ENCODE measurements around the gene SMLR1. TPM values are rescaled to one million over a fixed set of nuclear protein-coding genes. Genes with fewer than 3 reads are reported as not detected.
A peak's percentile ranks its signal among the peaks of the same experiment; 100 is the strongest.

SMLR1 gene
- total RNA-seq, 1 experiment from 2014 or later = not detected

DNA sequence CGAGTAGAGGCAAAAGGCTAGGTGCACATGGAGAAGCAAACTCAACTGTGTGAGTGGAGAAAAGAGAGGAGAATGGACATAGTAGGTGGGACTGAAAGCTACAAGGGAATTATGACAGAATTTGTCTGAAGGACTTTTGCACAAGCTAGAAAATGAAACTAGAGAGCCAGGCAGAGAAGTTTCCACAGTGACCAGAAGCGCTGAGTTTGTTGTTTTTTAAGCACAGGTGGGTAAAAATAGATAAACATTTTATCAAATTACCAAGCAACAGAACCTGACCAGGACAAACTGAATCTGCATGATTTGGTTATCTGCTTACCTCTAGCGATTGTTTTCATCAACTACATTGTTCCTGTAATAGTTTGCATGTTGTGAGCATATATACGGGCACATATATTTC lies 38.6 kb downstream of the SMLR1 start:
- no peaks in the 10 kb centered on the region for H3K79me2 ChIP-seq (ENCODE audit: low read depth)
- no peaks in the 10 kb centered on the region for H3K9me2 ChIP-seq (ENCODE audit: insufficient read depth)
- no peak for TF ChIP-seq EZH2 (IDR thresholded peaks at IDR 0.05; ENCODE audit: low read depth)
- TF ChIP-seq, protein P1, sequence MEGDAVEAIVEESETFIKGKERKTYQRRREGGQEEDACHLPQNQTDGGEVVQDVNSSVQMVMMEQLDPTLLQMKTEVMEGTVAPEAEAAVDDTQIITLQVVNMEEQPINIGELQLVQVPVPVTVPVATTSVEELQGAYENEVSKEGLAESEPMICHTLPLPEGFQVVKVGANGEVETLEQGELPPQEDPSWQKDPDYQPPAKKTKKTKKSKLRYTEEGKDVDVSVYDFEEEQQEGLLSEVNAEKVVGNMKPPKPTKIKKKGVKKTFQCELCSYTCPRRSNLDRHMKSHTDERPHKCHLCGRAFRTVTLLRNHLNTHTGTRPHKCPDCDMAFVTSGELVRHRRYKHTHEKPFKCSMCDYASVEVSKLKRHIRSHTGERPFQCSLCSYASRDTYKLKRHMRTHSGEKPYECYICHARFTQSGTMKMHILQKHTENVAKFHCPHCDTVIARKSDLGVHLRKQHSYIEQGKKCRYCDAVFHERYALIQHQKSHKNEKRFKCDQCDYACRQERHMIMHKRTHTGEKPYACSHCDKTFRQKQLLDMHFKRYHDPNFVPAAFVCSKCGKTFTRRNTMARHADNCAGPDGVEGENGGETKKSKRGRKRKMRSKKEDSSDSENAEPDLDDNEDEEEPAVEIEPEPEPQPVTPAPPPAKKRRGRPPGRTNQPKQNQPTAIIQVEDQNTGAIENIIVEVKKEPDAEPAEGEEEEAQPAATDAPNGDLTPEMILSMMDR (conservative IDR thresholded peaks at IDR 0.05) = no peak
- no peak overlapping the region for H3K4me2 ChIP-seq
- BruUV-seq (replicated peaks) = no TSS peak
- H3K27me3 ChIP-seq (ENCODE audit: insufficient read depth, low read depth) = no peaks in the 10 kb centered on the region
- no peaks in the 10 kb centered on the region for H3F3A ChIP-seq (ENCODE audit: insufficient read depth, low read depth)
- H3K27ac ChIP-seq = no peak overlapping the region
- CTCF ChIA-PET = no interaction called here
- H2AFZ ChIP-seq = no peak overlapping the region
- POLR2A ChIA-PET (ENCODE audit: unreplicated experiment) = no interaction called here
- intact Hi-C loops (cut with micrococcal nuclease; ENCODE audit: unreplicated experiment) = no loop called here
- H3K36me3 ChIP-seq (ENCODE audit: low read depth) = no peaks in the 10 kb centered on the region
- DNase-seq = no peak
- no peaks in the 10 kb centered on the region for H4K20me1 ChIP-seq (ENCODE audit: insufficient read depth)
- H3K9me3 ChIP-seq (ENCODE audit: insufficient read depth, low read depth) = no peaks in the 10 kb centered on the region
- H3K4me3 ChIP-seq = no peak overlapping the region
- H3K4me1 ChIP-seq (replicated peaks; ENCODE audit: insufficient read depth) = no peaks in the 10 kb centered on the region

DNA sequence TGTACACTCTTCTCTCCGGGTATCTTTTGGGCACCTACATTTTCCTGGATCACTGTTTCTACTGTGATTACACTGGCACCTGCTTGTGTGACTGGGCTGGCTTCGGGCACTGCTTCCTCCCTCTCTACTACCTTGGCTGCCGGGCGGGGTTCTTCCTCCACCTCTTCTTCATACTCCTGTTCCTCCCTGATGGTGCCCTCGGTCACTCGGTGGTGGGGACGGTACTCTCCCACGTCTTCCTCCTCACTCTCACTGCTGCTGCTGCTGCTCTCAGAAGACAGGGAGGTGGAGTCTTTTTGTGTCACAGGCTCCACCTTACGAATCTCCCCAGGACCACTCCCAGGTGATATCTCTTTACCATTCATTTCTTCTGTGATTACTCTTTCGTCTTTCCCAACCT lies 42.5 kb downstream of the SMLR1 start:
- no peaks in the 10 kb centered on the region for H3F3A ChIP-seq (ENCODE audit: insufficient read depth, low read depth)
- no peak overlapping the region for H2AFZ ChIP-seq
- H3K36me3 ChIP-seq (ENCODE audit: low read depth) = no peaks in the 10 kb centered on the region
- no peak for DNase-seq
- no peak for TF ChIP-seq EZH2 (IDR thresholded peaks at IDR 0.05; ENCODE audit: low read depth)
- H3K9me3 ChIP-seq (ENCODE audit: insufficient read depth, low read depth) = no peaks in the 10 kb centered on the region
- H3K27me3 ChIP-seq (ENCODE audit: insufficient read depth, low read depth) = no peaks in the 10 kb centered on the region
- H3K4me2 ChIP-seq = no peak overlapping the region
- POLR2A ChIA-PET (ENCODE audit: unreplicated experiment) = no interaction called here
- H3K27ac ChIP-seq = no peak overlapping the region
- TSS peak; percentile 98 for BruUV-seq (replicated peaks)
- H3K4me1 ChIP-seq (replicated peaks; ENCODE audit: insufficient read depth) = no peaks in the 10 kb centered on the region
- H3K9me2 ChIP-seq (ENCODE audit: insufficient read depth) = no peaks in the 10 kb centered on the region
- no peak overlapping the region for H3K4me3 ChIP-seq
- H4K20me1 ChIP-seq (ENCODE audit: insufficient read depth) = no peaks in the 10 kb centered on the region
- intact Hi-C loops (cut with micrococcal nuclease; ENCODE audit: unreplicated experiment) = loop anchor here (5.0 to 10.0 kb wide), 2 partner anchors 547 to 825 kb away; no protein-coding TSS in a partner anchor
- CTCF ChIA-PET = no interaction called here
- no peaks in the 10 kb centered on the region for H3K79me2 ChIP-seq (ENCODE audit: low read depth)

DNA sequence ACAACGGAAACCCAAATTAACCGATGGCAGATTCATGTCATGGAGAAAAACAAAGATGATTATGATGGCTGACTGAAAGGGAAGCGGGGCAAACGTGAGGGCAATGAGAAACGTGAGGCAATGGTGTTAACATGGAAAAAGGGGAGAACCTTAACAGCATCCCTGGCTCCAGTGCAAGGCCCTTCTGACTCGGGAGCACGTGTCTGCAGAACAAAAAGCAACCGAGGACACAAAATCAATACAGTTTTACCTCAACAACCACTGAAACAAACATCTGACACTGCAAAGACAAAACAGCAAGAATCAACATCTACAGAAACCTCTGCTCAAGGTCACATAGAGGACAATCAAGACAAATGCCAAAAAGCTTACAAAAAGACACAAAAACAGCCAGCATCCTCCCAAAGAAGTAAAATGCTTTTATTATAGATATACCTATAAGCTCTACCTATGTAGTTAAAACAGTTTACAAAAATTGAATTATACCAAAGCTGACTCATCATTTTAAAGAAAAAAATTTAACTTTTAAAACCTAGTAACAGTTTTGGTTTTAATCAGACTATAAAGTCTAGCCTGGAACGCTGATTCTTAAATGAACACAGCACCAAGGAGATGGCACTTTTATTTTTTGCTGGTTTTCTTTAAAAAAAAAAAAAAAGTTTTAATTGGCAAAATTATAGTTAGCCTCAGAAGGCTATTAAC lies 43.1 kb downstream of the SMLR1 start:
- Histone ChIP-seq H3K9me2 (ENCODE audit: insufficient read depth) (no peaks in the 10 kb centered on the region), H3F3A (ENCODE audit: insufficient read depth, low read depth) (no peaks in the 10 kb centered on the region), H3K4me1 (replicated peaks; ENCODE audit: insufficient read depth) (no peaks in the 10 kb centered on the region)

More for the DNA sequence above, 43.1 kb downstream of the SMLR1 start:
- intact Hi-C loops (cut with micrococcal nuclease; ENCODE audit: unreplicated experiment) = loop anchor here (5.0 to 10.0 kb wide), 2 partner anchors 548 to 826 kb away; no protein-coding TSS in a partner anchor
- Histone ChIP-seq H3K36me3 (ENCODE audit: low read depth) (no peaks in the 10 kb centered on the region), H3K79me2 (ENCODE audit: low read depth) (no peaks in the 10 kb centered on the region), H3K27ac (no peak overlapping the region), H2AFZ (no peak overlapping the region), H3K4me3 (no peak overlapping the region), H3K27me3 (ENCODE audit: insufficient read depth, low read depth) (no peaks in the 10 kb centered on the region), H4K20me1 (ENCODE audit: insufficient read depth) (no peaks in the 10 kb centered on the region), H3K4me2 (no peak overlapping the region), H3K9me3 (ENCODE audit: insufficient read depth, low read depth) (no peaks in the 10 kb centered on the region)
- no peak for TF ChIP-seq EZH2 (IDR thresholded peaks at IDR 0.05; ENCODE audit: low read depth)
- TF ChIP-seq, protein P1 (conservative IDR thresholded peaks at IDR 0.05) = no peak
- BruUV-seq (replicated peaks) = no TSS peak
- ChIA-PET POLR2A (ENCODE audit: unreplicated experiment) (no interaction called here), CTCF (no interaction called here)
- no peak for DNase-seq
